DMS 273 treated with DMSO at 0.1 percent for 48 hours (cell line): Measurements from ENCODE around the gene LENEP.
A peak's percentile ranks its signal among the peaks of the same experiment; 100 is the strongest.

Experiments
- DNase-seq: peaks from one replicate; lab custom pipeline; 2025; lab: John Stamatoyannopoulos, UW

LENEP gene

DNA sequence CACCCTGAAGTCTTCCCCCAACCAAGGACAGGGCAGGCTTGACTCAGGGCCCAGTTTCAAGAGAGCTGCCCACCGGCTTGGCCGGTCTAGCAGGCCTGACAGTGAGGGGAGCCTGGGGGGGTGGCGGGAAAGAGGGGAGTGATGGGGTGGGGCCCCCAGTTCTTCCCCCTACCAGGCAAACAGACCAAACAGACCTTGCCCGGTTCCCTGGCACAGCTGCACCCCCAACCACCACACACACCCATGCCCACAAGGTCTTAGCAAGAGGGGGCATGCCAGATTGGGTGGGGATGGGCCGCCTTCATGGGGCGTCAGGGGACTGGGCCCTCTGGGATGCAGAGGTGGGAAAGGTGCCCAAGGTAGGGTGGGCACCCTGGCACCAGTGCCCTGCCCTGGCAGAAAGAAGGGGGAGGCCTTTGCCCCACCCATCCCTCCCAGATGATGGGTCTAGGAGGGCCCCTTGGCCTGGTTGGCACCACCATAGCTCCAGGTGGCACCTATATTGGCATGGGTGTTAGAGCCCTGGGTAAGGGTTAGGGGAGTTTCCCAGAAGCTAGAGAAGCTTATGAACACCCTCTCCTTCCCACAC, 18.1 kb downstream of the LENEP start:
- no peak for DNase-seq

DNA sequence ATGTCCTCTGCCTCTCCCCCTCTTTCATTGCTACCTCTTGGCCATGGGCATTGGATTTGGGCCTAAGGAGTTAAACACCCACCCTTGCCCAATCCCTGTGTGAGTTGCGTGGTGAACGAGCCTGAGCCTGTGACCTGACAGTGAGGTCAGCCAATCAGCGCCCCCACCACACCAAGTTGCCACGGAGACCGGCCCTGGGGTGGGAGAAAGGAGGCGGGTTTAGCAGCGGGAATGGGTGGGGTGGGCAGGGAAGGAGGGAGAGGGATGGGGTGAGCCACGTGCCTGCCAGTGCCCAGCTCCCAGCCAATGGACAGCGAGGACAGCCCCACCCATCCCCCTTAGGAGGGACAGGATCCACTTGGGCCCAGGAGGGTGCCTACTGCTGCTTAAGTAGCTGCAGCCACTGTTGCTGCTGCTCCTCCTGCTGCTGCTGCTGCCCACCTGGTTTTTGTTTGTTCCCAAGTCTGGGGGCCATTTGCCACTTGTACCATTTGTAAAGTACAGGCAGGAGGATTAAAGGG, 18.7 kb downstream of the LENEP start:
- DNase-seq: peak; percentile 83

DNA sequence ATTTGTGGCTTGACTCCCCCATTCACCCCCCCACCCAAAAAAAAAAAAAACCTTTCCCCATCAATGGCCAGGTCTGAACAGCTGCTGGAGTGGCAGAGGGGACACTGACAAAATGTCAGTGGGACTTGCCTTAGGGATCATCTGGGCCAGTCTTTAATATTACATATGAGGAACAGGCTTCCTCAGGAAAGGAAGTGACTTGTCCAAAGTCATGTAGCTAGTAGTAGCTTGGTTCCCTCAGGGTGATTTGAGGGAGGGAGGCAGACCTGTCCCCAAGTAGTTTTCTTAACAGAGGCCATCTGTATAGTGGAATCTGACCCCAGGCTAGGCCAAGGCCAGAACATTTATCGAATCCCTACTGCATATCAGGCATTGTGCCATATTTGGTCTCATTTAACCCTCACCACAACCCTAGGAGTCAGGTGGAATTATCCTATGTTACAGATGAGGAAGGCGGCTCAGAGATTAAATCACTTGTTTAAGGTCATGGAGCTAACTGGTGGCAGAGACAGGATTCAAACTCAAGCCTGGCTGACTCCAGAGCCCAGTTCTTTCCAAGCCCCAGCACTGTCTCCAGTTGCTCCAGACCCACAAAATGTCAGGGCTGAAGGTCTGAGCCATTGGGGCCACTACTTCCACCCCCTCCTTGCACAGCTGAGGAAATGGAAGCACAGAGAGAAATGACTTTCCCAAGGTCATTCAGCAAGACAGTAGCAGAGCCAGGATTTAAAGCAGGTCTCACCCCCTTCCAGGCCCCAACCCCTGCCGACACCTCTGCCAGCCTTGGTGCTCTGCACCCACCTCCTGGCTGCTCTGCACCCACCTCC, 19.6 kb downstream of the LENEP start:
- DNase-seq: no peak

DNA sequence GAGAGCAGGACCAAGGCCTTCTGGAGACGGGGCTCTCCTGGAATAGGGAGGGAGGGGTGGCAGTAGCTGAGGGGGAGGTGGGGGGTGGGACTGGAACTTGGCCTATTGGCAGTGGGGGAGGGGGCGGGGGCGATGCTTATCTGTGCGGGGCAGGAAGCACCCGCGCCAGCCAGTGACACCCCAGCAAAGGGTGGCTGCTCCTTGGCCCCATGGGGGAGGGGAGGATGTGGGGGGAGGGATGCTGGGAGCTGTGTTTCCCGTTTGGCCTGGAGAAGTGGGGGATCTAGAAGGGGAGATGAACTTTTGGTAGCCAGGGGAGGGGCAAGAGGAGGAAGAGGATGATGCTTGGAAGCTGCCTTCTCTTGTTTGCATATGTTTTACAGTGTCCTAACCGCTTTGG, 20.2 kb downstream of the LENEP start:
- no peak for DNase-seq

DNA sequence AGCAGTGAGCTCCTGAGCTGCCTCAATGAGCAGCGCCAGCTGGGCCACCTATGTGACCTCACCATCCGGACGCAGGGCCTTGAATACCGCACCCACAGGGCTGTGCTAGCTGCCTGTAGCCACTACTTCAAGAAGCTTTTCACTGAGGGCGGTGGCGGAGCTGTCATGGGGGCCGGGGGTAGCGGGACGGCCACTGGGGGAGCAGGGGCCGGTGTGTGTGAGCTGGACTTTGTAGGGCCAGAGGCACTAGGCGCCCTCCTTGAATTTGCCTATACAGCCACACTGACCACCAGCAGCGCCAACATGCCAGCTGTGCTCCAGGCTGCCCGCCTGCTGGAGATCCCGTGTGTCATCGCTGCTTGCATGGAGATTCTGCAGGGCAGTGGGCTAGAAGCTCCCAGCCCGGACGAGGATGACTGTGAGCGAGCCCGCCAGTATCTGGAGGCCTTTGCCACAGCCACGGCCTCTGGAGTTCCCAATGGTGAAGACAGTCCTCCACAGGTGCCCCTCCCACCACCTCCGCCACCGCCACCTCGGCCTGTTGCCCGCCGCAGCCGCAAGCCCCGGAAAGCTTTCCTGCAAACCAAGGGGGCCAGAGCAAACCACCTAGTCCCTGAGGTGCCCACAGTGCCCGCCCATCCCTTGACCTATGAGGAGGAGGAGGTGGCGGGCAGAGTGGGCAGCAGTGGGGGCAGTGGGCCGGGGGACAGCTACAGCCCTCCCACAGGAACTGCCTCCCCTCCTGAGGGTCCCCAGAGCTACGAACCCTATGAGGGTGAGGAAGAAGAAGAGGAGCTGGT, 21.5 kb downstream of the LENEP start:
- DNase-seq: no peak

GRCh38 chr1:155015527-155016230, 22.3 kb downstream of the LENEP start:
- DNase-seq: no peak

GRCh38 chr1:155016231-155016831, 22.9 kb downstream of the LENEP start:
- no peak for DNase-seq

- DNase-seq: peak; percentile 88
These were observed 23.9 kb downstream of the LENEP start for GRCh38 chr1:155017041-155017945.

- no peak for DNase-seq
These were observed 24.5 kb downstream of the LENEP start for GRCh38 chr1:155017946-155018316.

- DNase-seq: no peak
These were observed 25.4 kb downstream of the LENEP start for GRCh38 chr1:155018617-155019348.

DNA sequence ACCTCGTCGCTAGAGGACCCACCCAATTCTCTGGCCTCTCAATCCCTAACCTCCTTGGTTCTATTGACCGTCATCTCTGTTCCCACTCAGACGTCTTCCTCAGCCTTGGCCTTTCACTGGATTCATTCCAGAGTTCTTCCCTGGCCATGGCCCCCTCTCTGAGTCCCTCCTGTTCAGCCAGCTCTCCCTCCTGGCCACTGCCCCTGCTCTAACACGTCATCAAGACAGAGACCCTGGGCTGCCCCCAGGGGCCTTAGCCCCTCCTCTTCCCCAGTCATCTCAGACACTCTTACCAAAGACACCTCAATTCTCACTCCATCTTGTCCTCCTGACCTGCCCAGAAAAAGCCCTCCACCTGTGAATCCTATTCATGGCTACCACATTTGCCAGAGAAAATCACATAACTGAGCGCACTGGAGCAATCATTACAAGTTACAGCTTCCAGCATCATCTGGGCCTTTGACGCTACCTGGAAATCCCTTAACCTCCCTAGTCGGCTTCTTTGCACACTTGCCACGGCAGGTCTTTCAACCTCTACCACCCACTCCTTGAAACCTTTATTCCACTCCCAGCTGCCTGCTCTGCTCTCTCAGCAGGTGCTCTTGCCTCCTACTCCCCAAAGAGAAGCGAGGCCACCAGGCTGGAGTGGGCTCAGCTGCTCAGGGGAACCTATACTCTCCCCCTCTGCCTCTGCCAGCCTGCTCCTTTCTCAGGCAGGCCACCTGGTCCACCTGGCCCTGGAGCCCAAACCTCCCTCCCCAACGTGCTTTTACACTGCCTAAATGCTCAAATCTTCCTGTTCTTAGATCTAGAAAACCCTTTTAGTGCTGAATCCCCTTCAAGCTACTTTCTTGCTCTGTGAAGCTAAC, 26.2 kb downstream of the LENEP start:
- DNase-seq: no peak

DNA sequence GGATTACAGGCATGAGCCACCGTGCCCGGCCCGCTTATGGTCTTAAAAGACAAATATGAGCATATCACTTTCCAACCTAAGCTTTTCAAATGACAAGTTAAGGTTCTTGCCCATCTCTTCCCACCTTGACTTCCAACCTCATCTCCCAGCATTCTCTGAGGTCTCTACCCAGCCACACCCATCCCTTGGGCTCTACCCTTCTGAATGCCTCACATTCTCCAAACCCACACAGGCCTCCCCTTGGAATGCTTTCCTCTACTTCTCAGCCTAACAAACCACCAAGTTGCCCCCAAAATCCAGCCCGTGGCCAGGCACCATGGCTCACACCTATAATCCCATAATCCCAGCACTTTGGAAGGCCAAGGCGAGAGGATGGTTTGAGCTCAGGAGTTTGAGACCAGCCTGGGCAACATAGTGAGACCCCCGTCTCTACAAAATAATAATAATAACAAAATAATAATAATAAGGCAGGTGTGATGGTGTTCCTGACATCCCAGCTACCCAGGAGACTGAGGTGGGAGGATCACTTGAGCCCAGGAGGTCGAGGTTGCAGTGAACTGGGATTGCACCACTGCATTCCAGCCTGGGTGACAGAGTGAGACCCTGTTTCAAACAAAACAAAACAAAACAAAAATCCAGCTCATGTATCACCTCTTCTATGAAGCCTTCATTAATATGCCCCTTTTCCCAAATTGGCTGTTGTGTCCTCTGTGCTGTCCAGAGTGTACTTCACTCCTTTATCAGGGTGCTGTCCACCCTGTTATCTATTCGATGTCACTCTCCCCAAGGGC, 28.9 kb downstream of the LENEP start:
- no peak for DNase-seq

DNA sequence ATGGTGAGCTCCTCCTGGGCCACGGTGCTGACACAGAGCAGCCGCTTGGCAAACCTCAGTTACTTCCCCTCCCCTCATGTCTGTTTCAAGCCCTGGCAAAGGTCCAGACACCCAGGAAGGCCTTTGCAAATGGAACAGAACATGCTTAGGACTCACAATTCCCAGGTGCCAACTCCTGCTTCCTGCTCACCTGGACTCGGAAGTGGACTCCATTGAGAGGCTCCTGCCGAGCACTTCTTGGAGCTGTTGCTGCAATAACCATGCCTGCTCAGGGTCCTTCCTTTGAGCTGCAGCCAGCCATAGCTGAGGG, 29.5 kb downstream of the LENEP start:
- DNase-seq: no peak

GRCh38 chr1:155023627-155024026, 30.2 kb downstream of the LENEP start:
- DNase-seq: no peak

- DNase-seq: no peak
These were observed 30.9 kb downstream of the LENEP start for GRCh38 chr1:155024315-155024714.

DNA sequence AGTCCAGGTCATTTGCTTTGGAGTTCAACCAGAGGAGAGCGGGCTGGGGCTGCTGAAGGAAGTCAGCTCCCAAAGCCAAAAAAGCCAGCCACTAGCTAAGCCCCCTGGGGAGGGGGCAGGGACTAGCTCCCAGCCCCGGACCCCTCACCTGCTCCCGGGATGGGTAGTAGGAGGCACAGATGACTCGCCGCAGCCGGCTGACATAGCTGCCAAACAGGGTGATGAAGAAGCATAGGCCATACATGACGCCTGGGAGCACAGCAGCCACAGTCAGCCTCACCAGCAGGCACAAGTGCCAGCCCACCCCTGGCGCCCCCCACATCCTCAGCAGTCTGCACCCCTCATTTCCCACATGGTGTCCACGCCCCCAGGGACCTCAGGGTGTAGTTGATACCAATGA, 32.8 kb downstream of the LENEP start:
- no peak for DNase-seq

DNA sequence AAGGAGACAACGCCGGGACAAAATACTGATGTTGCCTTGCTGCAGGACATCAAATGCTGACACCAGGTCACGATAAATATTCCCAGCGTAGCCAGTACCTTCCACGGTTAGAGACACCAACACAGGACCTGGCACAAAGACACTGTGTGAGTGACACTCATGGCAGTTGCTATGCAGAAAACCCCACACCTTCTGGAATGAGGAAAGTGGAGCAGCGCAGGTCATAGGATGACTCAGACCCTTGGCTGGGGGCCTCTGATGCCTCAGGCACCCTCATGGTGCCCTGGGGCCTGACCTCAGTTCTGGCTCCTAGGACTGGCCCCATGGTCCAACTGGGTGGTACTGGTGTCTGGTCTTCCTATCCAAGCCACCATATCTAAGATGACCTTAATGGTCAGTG, 33.2 kb downstream of the LENEP start:
- no peak for DNase-seq

DNA sequence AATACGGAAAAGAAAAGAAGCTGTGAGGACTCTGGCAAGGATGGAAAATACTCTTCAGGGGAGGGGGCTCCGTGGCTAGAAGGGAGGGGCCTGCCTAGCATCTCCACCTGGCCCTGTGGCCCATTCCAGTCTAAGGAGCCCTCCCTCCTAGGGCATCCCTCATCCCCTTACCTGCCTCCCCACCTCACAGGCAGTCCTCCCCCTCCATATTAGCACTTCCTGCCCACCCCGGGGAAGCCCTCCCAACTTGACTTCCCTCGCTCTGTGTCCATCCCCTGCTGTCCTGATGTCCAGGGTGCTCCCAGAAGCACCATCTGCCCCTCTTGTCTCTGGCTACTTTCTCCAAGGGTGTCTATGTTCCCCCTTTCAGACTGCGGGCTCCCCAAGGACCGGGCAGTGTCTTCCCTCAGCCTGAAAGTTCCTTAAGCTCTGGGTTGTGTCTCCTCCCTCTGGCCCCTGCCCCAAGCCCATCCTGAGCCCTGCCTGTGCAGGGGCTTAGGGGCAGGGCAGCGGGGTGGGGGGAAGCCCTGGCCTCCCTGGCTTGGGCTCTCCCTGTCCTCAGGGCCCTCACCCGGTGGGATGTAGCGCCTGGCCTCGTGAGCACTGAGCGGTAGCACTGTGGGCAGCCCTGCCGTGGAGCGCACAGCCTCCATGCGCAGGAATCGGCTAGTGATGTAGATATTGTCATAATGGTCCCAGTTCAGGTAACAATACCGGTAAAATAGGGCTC, 36.3 kb downstream of the LENEP start:
- DNase-seq: no peak
